Osteocyte (in vitro differentiated cells): ENCODE data around the gene PARD3B. TPM values are rescaled to one million over a fixed set of nuclear protein-coding genes. Genes with fewer than 3 reads are reported as not detected.

Experiments used
- DNase-seq: peaks from one replicate; pipeline ENCODE4 v3.0.0; 2021; ENCODE audit warnings: mixed read lengths; ENCODE audit not compliant: unreplicated experiment; ENCODE audit errors: extremely low spot score
- H3K27ac Mint-ChIP-seq: one replicate; pipeline ENCODE4 v1.8.0; 2021; ENCODE audit warnings: mild to moderate bottlenecking, mixed read lengths; ENCODE audit not compliant: unreplicated experiment
- H3K27me3 Mint-ChIP-seq: one replicate; pipeline ENCODE4 v1.8.0; 2021; ENCODE audit warnings: mixed read lengths; ENCODE audit not compliant: unreplicated experiment
- H3K36me3 Mint-ChIP-seq: one replicate; pipeline ENCODE4 v1.8.0; 2021; ENCODE audit warnings: mixed read lengths; ENCODE audit not compliant: unreplicated experiment
- H3K4me1 Mint-ChIP-seq: one replicate; pipeline ENCODE4 v1.8.0; 2021; ENCODE audit warnings: mixed read lengths; ENCODE audit not compliant: unreplicated experiment
- H3K4me3 Mint-ChIP-seq: one replicate; pipeline ENCODE4 v1.8.0; 2021; ENCODE audit warnings: mild to moderate bottlenecking, moderate library complexity, mixed read lengths; ENCODE audit not compliant: unreplicated experiment
- H3K9me3 Mint-ChIP-seq: one replicate; pipeline ENCODE4 v1.8.0; 2021; ENCODE audit warnings: mixed read lengths; ENCODE audit not compliant: unreplicated experiment
- total RNA-seq: library from RNA; stranded (reverse); gene quantifications from 2 replicates; pipeline ENCODE4 v1.2.1, GENCODE V29; 2021
- TF ChIP-seq, protein P1 (sequence below): fragments of 200-600 bp; sonication (generic); IDR thresholded peaks from 2 replicates; pipeline ENCODE4 v1.5.0; 2021; ENCODE audit warnings: antibody characterized with exemption, mild to moderate bottlenecking, moderate library complexity

PARD3B gene
- total RNA-seq, 1 donor from 2014 or later: 26.7 TPM

DNA sequence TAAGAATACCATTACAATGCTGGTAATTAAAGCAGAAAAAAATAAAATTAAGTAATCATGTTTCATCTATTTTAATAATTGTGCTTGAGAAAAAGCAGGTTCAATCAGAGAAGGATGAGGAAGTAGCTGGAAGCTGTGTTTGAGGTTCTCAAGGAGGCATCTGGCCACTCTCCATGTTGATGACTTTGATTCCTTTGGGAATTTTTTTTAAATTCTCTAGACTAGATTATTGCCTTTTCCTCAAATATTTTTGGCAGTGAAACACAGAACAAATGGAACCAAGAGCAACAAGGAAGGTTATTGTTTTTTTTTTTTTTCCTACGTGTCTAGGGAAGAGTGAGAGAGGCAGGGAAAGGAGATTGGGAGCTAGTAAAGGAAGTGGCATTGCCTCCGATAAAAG, 1037.1 kb downstream of the PARD3B start:
- Mint-ChIP-seq H3K27ac (no peak overlapping the region), H3K4me3 (no peak overlapping the region), H3K4me1 (peaks cover 37% of the 10 kb centered on the region), H3K27me3 (no peaks in the 10 kb centered on the region), H3K36me3 (peaks cover under 1% of the 10 kb centered on the region), H3K9me3 (no peaks in the 10 kb centered on the region)
- TF ChIP-seq, protein P1, sequence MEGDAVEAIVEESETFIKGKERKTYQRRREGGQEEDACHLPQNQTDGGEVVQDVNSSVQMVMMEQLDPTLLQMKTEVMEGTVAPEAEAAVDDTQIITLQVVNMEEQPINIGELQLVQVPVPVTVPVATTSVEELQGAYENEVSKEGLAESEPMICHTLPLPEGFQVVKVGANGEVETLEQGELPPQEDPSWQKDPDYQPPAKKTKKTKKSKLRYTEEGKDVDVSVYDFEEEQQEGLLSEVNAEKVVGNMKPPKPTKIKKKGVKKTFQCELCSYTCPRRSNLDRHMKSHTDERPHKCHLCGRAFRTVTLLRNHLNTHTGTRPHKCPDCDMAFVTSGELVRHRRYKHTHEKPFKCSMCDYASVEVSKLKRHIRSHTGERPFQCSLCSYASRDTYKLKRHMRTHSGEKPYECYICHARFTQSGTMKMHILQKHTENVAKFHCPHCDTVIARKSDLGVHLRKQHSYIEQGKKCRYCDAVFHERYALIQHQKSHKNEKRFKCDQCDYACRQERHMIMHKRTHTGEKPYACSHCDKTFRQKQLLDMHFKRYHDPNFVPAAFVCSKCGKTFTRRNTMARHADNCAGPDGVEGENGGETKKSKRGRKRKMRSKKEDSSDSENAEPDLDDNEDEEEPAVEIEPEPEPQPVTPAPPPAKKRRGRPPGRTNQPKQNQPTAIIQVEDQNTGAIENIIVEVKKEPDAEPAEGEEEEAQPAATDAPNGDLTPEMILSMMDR: no peak
- DNase-seq: no peak

DNA sequence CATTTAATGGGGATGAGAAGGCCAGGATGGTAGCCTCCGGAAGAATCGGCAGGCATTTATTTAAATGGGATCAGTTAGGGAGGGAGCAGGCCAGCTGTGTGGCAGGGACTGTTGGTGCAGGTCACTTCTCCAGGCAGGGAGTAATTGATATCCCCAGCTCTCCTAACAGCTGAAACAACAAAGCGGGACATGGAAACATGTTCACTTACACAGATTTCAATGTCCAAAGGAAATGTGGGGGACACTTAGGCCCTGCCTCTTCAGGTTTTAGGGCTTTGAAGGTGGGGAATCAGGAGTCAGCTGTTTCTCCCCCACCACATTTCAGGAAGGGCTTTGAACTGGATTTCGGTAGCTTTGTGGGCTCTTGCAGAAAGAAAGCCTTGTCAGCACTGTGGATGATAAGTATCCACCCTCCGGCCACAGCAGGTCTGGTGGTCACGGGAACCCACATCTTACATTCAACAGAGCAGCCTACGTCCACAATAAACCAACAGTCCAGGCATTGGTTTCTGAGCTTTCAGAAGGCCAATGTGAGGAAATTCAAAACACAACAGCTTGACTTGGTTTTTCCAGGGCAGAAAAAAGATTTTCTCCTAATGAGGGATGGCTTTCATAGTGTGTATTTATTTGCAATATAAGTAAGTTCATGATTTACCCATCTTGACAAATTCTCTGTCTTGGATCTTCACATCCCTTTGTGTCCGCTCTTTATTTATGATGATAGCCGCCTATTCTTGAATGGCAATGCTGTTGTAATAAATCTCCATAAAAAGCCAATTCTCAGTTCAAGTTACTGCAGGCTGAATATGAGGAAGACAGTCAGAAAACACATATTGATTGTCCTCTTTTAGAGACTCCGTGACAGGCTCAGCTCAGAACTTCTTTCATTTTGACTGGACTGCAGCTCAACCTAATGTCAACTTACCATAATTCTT, 1040.4 kb downstream of the PARD3B start:
- no peak for DNase-seq
- peaks cover 46% of the 10 kb centered on the region for H3K4me1 Mint-ChIP-seq
- TF ChIP-seq, protein P1: no peak
- no peaks in the 10 kb centered on the region for H3K36me3 Mint-ChIP-seq
- H3K9me3 Mint-ChIP-seq: peaks cover 3% of the 10 kb centered on the region
- no peaks in the 10 kb centered on the region for H3K27me3 Mint-ChIP-seq
- peak overlapping the region; percentile 66 for H3K27ac Mint-ChIP-seq
- H3K4me3 Mint-ChIP-seq: no peak overlapping the region

DNA sequence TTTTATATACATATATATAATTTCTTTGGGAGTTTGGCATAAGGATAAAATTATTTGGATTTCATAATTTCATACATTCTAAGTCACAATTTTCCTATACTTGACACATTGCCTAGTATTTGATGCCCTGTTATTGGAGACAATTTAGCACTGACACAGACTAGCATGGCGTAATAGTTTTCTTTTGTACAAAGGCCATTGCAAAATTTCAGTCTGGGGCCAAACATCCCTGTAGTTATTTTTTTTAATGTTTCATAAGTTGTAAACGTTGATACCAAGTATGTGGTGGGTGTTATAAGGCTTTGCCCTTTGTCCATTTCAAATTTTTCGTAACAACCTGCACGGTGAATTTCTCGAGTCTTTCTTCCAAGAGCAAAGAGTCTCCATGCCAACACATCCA, 1041.4 kb downstream of the PARD3B start:
- Mint-ChIP-seq H3K4me3 (no peak overlapping the region), H3K27me3 (no peaks in the 10 kb centered on the region), H3K9me3 (peaks cover 3% of the 10 kb centered on the region), H3K4me1 (peaks cover 54% of the 10 kb centered on the region), H3K27ac (no peak overlapping the region), H3K36me3 (no peaks in the 10 kb centered on the region)
- TF ChIP-seq, protein P1: no peak
- no peak for DNase-seq

DNA sequence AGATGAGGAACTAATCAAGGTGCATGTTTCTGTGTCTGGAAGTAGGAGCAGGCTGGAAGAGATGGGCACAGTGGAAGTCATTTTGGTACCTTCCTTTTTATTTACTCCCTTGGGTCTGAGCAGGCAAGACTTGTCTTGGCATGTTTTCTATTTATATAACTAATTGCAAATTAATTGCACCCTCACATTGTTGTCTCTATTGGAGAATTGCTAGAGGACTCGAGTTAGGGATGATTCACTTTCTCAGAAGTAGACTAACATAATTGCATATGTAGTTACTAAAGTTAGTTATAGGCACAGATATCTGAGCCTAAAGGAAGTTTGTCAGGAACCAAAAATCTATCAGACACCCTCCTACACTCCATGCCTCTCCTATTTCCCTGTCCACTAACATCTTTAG, 1044.2 kb downstream of the PARD3B start:
- DNase-seq: no peak
- H3K27ac Mint-ChIP-seq: no peak overlapping the region
- TF ChIP-seq, protein P1: no peak
- no peak overlapping the region for H3K4me3 Mint-ChIP-seq
- no peaks in the 10 kb centered on the region for H3K36me3 Mint-ChIP-seq
- no peaks in the 10 kb centered on the region for H3K27me3 Mint-ChIP-seq
- peaks cover 3% of the 10 kb centered on the region for H3K9me3 Mint-ChIP-seq
- peaks cover 48% of the 10 kb centered on the region for H3K4me1 Mint-ChIP-seq

DNA sequence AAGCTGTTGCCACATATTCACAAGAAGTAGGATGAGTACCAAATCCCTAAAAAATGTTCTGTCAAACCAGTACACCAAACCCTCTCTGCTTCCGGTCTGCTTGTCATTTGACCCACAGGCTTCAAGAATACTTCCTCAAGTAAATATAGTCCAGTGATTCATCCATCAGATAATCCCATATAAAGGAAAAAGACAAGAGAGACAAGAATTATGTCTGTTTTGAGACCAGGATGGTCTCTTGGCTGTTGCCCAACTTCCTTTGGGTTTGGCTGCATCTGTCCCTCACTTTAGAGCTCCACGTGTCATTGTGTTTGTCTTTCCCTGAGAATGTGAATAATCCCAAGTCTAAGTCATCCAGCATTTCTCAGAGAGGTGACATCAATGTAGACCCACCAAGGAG, 1045.5 kb downstream of the PARD3B start:
- peak overlapping the region; percentile 15 for H3K4me3 Mint-ChIP-seq
- no peak for DNase-seq
- H3K27ac Mint-ChIP-seq: peak overlapping the region; percentile 63
- peaks cover 36% of the 10 kb centered on the region for H3K4me1 Mint-ChIP-seq
- no peaks in the 10 kb centered on the region for H3K36me3 Mint-ChIP-seq
- no peaks in the 10 kb centered on the region for H3K27me3 Mint-ChIP-seq
- TF ChIP-seq, protein P1: no peak
- H3K9me3 Mint-ChIP-seq: peaks cover 3% of the 10 kb centered on the region
